ENCODE data around the gene GNG7. TPM values are rescaled to one million over a fixed set of nuclear protein-coding genes. Genes with fewer than 3 reads are reported as not detected.

GNG7 gene
- total RNA-seq, 2 experiments from 2014 or later: 0.29 to 0.34 TPM

- CTCF ChIA-PET: interaction anchor here (0.6 to 1.3 kb wide), 2 partner anchors 81 to 573 kb away, joined by 3 read pairs; no protein-coding TSS in a partner anchor
- POLR2A ChIA-PET: no interaction called here
Measured at GRCh38 chr19:2728783-2729387, 26.4 kb upstream of the GNG7 start.

DNA sequence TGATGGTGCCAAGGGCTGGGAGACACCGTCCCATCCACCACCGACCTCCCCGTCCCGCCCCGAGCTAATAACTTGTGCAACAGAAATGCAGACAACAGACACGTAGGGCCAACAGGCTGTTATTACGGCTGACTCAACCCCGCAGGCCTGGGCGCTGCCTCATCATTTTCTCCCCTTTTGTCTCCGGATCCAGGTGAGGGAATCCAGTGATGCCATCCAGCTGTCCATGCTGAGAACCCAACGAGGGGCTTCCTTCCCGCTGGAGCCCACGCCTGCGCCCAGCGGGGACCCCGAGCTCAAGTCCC lies 25.1 kb upstream of the GNG7 start:
- POLR2A ChIA-PET: no interaction called here
- CTCF ChIA-PET: no interaction called here

- POLR2A ChIA-PET: no interaction called here
- CTCF ChIA-PET: interaction anchor here (1.3 kb wide), 1 partner anchor 79 kb away, joined by 5 read pairs; no protein-coding TSS in a partner anchor
Measured at GRCh38 chr19:2726904-2727639, 24.6 kb upstream of the GNG7 start.

DNA sequence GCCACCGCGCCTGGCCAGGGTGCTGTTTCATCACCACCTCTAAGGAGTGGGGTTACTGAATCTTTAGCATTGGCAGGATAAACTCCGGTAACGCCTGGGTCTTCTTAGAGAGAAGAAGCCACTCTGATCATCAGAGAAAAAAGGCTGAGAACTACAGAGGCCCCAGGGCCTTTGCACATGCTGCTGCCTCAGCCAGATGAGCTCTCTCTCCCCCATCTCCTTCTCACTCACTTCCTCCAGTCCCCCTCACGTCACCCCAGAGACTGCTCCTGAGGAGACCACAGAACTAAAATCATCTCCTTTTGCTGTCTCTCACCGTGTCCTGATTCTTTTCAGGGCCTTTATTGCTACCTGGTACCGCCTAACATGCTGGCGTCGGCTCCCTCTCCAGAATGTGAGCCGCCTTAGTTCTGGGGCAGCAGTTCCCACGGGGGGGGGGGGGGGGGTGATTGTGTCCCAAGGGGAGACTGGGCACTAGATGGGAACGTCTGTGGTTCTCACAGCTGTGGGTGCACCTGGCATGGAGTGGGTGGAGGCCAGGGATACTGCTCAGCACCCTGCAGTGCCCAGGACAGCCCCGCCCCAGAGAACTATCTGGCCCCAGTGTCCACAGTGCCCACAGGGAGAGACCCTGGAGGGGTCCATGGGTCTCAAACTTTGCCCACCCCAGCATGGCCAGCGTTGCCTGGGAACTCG lies 23.8 kb upstream of the GNG7 start:
- ChIA-PET POLR2A (interaction anchor here (0.7 kb wide), 1 partner anchor 72 kb away, joined by 3 read pairs; no protein-coding TSS in a partner anchor), CTCF (interaction anchor here (0.6 to 1.3 kb wide), 2 partner anchors 78 to 198 kb away, joined by 4 to 5 read pairs; no protein-coding TSS in a partner anchor)

DNA sequence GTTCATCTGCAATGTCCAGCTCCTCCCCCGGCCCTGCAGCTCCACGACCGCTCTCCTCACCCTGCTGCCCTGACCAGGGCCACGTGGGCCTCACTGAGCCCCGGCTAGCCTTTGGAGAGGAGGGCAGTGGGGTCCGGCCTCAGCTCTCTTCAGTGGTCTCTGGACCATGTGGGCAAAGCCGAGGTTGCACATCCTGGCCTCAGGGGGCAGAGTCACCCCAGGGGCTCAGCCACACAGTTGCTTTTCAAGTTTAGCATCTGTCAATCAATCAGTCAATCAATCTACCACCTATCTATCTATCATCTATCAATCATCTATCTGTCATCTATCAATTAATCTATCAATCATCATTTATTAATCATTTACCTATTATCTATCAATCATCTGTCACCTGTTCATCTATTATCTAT lies 21.7 kb upstream of the GNG7 start:
- CTCF ChIA-PET: interaction anchor here (1.2 kb wide), 1 partner anchor 25 kb away, joined by 3 read pairs; no protein-coding TSS in a partner anchor
- POLR2A ChIA-PET: interaction anchor here (0.5 kb wide), 1 partner anchor 356 kb away, joined by 3 read pairs; no protein-coding TSS in a partner anchor

- CTCF ChIA-PET: no interaction called here
Measured at GRCh38 chr19:2723747-2724146, 21.3 kb upstream of the GNG7 start.

GRCh38 chr19:2723345-2723715 lies 20.8 kb upstream of the GNG7 start:
- ChIA-PET CTCF (no interaction called here), POLR2A (no interaction called here)

More at GRCh38 chr19:2723747-2724146, 21.3 kb upstream of the GNG7 start:
- POLR2A ChIA-PET: interaction anchor here (0.5 kb wide), 1 partner anchor 355 kb away, joined by 3 read pairs; no protein-coding TSS in a partner anchor

DNA sequence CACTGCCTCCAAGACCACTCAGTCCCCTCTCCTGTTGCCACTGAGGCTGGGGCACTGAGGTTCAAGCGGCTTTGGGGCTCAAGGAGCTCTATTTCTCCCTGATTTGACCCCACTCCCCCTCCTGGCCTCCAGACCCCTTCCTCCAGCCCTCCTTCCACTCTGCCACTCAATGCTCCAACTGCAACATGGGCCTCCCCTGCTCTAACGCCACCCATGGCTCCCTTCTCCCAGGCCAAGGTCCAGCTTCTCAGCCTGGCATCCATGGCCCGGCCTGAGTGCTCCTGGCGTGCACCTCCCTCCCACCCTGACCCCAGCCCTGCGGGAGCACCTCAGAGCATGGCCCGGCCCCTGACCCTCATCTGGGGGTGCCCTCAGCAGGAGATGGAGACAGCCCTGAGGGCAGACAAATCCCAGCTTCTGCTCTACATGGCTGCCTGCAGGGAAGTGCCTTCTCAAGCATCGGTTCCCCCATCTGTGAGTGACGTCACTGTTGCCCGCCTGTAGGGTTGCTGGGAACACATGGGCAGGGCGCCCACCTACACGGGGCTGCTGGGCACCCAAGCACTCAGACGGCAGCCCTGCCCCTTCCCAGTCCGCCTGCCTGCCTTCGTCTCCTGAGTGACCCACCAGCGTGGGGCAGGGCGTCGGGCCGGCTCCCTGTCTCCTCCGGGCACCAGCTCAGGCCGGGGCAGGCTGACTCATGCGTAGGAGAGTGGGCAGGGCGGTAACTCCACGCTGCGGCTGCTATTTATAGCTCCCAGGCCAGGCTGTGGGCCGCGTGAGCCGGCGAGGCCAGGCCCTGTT lies 20.2 kb upstream of the GNG7 start:
- ChIA-PET POLR2A (no interaction called here), CTCF (no interaction called here)

DNA sequence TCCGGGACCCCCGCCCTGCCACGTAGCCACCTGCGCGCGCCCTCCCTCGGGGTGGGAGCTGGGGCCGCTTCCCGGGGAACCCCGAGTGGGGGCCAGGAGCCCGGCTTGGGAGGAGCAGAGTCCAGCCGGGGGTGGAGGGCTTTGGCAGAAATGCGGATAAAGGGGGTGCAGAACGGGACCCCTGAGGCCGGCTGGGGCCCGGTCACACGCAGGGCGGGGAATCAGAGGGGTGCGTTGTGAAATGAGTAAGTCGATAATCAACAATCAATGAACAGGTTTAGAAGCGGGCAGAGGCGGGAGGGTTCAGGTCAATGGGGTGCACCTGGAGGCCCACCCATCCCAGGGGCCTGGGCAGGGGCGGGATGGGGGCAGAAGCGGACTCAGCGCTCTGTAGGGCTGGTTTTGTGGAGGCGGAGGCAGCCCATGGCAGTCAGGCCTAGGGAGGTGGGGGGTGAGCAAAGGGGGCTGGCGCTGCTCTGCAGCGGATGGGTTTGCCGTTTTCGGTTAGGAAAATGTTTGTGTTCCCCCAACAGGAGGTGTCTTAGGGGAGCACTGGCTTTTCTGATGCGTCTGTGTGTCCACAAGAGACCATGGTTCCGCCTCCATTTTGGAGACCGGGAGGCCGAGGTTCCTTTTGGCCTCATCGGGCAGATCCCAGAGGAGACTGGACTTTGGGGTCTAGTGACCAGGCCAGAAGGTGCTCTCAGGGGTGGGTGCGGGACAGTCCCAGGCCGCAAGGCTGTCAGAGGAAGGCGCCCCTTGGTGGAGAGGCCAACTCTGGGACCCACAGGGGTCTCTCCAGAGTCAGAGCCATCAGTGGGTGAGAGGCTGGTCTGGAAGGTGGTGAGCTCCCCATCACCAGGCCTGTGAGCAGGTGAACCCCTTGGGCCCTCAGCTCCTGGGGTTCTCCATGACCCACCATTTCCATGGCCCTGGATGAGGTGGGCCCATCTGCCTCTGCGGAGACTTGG lies 19.4 kb upstream of the GNG7 start:
- CTCF ChIA-PET: no interaction called here
- POLR2A ChIA-PET: interaction anchor here (0.5 kb wide), 2 partner anchors 16 to 307 kb away, joined by 3 to 5 read pairs; no protein-coding TSS in a partner anchor

DNA sequence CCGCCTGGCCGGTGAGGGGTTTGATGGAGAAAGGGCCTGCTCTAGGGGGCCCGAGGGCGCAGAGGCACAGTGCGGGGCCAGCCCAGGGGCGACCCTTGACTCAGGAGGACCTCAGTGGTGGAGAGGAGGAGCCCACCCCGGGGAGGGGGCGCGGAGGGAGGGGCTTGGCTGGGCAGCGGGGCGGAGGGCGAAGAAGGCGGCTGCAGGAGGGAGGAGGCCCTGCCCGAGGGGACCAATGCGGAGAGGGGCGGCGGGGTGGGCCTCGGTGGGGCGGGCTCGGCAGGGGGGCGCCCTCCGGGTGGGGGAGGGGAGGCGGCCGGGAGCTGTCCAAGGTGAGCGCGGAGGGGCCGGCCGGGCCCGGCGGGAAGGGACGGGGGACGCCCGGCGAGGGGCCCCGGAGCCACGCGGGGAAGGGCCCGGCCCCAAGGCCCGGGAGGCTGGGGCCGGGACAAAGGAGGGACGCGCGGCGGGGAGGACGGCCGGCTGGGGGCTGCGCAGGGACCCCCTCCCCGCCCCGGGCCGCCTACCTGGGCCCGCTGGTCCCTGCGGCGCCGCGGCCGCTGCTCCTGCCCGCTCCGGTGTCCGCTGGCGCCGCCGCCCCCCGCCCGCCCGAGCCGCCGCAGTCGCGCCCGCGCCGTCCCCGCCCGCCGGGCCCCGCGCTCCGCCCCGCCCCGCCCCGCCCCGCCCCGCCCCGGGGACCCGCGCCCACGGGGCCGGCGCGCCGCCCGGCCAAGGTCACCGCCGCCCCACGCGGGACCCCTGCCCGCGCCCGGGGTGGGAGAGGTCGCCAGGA lies 18.5 kb upstream of the GNG7 start, which contains the start of gene DIRAS1:
TSS of gene DIRAS1 (minus strand) at position 596 of the 793 bp plus-strand sequence. CDS start 3,566 bp downstream, outside the sequence.
- ChIA-PET CTCF (no interaction called here), POLR2A (no interaction called here)

DNA sequence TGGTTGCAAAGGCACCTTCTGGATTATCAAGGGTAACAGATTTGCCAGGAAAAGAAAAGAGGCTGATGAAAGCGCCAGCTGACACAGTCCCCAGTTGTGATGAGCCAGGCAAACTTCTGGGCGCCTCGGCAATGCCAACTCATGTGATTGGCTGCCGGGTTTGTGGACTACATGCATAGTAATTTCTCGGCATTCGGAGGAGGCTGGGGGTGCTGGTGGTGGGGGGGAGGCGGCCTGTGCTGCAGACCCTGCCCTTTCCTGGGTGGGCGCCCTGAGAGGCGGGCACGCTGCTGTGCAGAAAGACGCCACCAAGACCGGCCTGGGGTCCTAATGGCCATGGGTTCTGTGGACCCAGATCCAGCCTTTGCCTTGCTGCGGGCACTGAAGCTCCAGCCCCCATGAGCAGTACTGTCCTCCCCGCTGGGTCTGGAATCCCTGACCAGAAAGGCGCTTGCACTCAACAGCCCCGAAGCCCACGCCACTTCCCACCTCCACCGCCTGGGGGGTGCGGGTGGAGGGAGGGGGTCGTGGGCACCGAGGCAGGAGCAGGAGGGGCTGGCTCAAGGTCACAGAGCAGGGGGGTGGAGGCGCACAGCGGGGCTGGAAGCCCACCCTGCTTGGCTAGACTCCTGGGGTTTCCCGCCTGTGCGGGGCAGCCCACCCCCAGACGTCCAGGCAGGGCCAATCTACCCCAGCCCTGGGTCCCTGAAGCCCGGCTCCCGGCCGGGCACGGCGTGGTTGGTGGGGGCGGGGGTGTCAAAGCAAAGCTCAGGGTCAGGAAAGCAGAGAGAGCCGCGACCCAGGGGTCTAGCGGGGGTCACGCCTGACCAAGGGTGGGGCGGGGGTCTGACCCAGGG lies 17.7 kb upstream of the GNG7 start:
- ChIA-PET POLR2A (no interaction called here), CTCF (no interaction called here)

DNA sequence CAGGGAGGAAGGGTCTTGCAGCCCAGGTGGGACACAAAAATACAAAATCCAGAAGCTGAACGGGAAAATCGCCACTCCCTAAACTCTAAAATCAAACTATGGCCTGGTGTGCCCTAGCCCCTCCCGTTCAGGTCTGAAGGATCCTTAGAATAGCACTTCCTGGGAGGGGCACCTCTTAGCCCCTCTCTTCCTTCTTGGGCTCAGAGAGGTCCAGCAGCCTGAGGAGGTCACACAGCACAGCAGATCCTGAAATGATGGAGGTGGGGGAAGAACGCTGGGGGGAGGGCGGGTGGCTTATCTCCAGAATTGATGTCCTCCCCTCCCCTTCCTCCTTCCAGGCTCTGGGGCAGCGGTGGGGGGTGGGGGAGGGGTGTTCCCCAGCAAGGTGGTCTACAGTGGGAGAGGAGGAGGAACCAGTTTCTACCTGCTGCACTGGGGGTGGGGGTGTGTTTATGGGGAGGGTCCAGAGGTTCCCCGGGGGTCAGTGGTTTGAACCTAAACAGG lies 16.8 kb upstream of the GNG7 start:
- ChIA-PET CTCF (no interaction called here), POLR2A (no interaction called here)

GRCh38 chr19:2717638-2718541 lies 15.4 kb upstream of the GNG7 start:
- ChIA-PET CTCF (interaction anchor here (0.8 kb wide), 1 partner anchor 160 kb away, joined by 4 read pairs; no protein-coding TSS in a partner anchor), POLR2A (no interaction called here)

GRCh38 chr19:2716722-2717637 lies 14.5 kb upstream of the GNG7 start:
- ChIA-PET POLR2A (no interaction called here), CTCF (interaction anchor here (0.8 kb wide), 1 partner anchor 159 kb away, joined by 4 read pairs; no protein-coding TSS in a partner anchor)

DNA sequence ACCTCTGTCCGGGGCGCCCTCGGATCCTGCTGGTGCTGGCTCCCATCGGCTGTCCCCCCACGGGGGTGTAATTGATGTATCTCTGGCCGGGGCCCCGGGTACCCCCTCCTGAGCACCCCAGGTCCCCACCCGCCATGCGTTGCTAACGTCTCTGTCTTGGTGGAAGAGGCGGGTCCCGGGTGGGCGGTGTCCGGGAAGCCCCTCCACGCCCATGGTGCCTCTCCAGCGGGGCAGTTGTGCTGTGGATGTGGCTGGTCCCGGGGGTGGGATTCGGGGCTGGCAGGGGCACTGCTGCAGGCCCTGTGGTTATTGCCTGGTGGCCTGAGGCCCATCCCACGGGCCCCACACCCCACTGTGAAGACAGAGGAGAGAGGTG lies 13.8 kb upstream of the GNG7 start:
- POLR2A ChIA-PET: no interaction called here
- CTCF ChIA-PET: no interaction called here

Measured in activated CD8-positive, alpha-beta memory T cell treated with anti-CD3 and anti-CD28 coated beads for 36 hours (primary cell).